ENCODE data around the gene HDAC7.
A peak's percentile ranks its signal among the peaks of the same experiment; 100 is the strongest.

The HDAC7 gene

GRCh38 chr12:47791874-47792273, 27.8 kb downstream of the HDAC7 start:
- DNase-seq: no peak

DNA sequence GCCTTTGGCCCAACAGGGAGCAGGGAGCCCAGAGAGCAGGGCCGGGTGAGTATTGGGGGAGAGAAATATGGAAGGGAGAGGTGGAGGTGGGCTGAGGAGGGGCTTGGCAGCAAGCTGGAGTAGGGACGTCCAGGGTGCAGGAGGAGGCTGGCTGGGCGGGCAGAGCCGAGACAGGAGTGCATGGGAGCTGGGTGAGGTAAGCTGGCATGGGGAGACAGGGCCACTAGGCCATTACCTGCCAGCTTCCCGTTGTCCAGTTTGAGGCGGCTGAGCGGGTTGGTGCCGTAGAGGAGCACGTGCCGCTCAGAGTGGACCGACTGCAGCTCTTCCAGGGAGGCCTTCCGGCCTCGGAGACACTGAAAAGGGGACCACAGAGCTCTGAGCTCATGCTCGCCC, 28.4 kb downstream of the HDAC7 start:
- DNase-seq: no peak

GRCh38 chr12:47790676-47791350, 28.9 kb downstream of the HDAC7 start:
- no peak for DNase-seq

DNA sequence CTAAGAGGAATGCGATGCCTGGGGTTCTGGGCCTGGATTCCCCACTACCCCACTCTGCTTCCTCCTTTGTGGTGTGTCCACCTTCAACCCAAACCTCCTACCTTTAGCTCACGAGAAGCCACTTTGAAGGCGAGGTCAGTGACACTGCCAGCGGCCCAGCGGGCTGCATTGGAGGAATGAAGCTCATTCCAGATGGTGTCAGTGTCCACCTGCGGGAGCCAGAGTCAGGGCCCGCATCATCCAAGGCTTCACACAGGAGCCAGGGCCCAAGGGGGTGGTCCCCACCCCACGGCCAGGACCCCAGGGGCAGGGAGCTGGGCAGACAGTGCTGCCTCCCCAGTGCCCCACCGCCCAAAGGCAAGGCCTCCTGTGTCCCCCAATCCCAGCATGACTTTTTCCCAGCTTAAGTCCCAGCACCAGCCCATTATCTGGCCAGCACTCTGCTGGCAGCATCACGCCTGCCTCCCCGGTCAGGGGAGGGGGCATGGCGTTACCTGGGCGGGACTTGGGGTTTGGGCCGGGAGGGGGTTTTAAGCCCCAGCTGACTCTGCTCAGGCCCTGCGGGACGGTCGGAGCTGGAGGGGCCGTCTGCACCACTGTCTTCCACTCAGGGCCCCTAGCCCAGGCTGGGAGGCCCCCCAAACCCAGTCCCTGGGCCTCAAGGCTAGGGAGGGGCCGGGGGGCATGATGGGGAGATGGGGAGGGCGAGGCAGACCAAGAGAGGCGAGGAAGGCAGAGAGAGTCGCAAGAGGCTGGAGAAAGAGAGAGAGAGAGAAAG, 29.8 kb downstream of the HDAC7 start:
- DNase-seq: no peak

DNA sequence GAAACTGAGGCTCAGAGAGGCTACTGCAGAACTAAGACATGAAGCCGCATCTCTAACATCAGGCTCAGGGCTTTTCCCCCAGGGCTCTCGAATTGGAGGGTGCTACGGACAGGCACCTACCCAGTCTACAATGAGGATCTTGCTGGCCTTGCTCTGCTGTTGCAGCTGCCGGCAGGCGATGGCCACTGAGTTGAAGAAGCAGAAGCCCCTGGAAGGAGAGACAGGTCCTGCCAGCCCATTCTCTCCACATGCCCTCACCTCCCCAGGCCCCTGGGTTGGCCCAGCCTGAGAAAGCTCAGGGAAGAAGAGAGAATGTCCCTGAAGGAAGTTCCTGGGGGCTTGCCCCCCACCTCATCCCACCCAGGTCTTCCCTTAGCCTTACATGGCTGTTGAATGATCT, 30.6 kb downstream of the HDAC7 start:
- no peak for DNase-seq

DNA sequence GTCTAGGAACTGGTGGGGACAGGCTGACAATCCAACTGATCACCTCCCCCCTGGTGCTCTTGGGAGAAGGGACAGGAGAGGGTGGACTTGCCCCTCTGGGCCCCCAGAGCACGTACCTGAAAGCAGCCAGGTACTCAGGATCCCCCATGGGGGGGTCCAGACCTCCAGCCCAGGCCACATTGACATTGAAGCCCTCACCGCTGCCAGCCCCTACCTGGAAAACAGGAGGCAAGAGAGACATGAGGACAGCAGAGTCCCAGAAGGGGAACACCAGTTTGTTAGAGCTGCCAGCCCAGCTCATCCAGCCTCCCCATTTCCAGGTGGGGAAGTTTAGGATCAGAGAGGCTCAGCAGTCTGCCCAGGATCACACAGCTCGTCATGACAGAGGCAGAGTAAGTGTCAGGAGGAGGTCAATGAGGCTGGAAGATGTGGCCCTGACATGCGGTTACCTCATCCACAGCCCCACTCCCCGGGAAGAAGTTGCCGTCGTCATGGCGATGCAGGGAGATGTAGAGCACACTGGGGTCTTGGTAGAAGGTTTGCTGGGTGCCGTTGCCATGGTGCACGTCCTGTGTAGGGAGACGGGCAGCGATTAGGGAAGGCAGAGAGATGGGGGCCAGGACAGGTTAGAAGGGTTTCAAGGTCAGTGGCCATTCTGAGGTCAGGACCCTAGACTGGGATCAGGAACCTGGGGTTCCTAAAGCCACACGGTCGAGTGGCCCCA, 31.9 kb downstream of the HDAC7 start:
- DNase-seq: no peak

- DNase-seq: no peak
These were observed 32.9 kb downstream of the HDAC7 start for GRCh38 chr12:47786662-47787280.

DNA sequence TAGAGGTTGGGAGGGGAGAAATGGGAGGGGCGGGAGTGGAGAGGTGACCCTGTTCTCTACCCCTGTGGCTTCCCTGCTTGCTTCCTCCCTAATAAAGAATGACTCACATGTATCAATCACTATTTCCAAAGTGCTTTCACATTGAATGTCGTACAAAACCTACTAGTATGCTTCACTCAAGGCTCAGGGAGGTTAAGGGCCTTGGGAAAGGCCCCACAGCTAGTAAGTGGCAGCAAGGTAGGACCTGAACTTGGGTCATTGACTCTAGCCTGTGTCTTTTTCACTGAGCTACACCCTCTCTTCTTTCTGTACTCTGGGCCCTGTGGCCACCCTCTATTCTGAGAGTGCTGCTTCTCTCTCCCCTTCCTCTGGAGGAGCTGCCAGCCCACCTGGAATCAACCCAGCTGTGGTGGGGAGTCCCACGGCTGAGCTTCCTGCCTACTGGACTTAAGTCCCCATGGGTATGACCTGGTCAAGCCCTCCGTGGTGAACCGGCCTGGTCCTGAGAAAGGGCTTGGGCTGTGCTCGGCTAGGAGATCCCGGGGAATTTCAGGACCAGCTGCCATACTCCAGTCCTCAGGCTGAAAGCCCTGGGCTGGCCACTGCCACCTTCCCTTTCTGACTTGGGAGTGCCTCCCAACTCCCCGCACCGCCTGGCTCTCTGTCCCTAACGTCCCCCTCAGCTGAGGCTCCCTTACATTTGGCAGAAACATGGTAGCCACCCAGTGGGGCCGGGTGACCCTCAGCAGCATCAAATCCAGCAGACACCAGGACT, 33.6 kb downstream of the HDAC7 start:
- DNase-seq: no peak

GRCh38 chr12:47785036-47785886, 34.4 kb downstream of the HDAC7 start:
- DNase-seq: no peak

DNA sequence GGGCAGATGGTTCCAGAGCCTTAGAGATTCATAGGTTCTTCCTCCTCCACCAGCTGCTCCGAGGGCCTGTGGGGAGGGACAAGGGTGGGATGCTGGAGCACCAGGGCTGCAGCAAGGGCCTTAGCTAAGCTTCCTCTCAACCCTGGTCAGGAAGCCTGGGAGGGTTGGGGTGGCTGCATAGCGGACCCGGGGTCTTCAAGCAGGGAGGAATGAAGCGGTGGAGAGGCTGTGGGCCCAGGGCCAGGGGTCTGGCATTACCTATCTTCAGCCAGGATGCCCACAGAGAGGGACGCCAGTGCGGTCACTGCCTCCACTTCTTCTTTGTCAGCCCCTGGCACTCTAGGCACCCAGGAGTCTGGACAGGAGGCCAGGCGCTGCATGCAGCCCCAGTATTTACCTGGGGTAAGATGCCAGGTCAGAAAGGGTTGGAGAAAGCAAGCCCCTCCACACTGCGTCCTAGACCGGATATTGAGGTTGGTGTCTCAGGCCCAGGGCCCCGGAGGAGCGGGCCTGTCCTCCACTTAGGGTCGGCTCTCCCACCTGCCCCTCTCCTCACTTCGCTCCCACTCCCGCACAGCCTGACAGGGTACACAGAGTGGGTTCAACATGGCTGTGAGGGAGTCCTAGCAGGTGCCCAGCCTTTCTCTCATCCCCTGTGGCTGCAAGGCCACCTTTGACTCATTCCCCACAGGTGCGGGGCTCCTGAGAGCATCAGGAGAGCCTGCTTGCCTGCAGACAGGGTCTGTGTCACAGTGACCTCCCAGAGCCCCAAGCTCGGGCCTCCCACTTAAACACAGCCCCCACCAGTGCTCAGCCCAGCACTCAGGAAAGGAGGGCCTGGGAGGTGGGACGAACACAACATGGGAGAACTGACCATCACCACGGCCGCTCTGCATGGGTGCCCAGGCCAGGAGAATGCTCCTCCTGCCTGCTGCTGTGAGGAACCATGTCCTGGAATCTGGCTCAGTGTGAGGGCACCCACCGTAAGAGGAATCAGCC, 35.6 kb downstream of the HDAC7 start:
- no peak for DNase-seq

- DNase-seq: no peak
These were observed 36.5 kb downstream of the HDAC7 start for GRCh38 chr12:47783024-47783755.

DNA sequence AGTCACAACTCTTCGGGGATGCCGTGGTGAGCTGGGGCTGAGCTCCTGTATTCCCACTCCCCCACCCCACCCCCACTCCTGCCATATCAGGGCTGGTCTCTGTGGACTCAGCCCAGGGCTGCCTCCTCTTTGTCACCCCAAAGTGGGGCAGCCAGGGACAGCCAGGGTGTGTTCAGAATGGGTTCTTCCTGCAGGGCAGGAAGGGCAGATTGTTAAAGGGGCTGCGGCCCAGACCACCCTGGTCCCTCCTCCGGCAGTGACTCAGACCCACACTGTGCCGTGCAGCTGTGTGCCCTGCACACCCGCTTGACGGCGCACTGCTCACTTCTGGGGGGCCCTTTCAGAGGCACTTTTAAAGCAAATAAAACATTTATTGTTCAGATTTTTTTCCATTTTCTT, 37.3 kb downstream of the HDAC7 start:
- peak; percentile 50 for DNase-seq

- peak; percentile 58 for DNase-seq
These were observed 38.0 kb downstream of the HDAC7 start for GRCh38 chr12:47781479-47782371.

DNA sequence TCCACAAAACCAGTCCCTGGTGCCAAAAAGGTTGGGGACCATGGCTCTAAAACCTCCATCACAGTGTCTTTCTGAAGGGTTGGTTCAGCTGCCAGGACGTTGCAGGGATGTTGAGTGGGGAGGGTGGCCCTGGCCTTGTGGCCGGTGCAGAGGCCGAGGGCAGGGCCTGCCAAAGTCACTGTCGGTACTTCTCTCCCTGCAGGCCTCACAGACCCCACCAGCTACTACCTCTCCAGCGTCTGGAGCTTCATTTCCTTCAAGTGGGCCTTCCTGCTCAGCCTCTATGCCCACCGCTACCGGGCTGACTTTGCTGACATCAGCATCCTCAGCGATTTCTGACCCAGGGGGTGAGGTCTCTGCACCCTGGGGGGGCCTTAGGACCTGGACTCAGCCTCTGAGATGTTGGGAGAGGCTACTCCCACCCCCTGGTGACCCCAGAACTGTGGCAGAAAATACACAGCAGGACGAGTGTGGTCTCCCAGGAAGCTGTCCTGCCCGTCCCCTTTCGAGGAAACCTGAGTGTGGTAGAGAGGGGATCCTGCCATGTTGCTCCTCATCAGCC, 39.7 kb downstream of the HDAC7 start:
- no peak for DNase-seq

- peak; percentile 94 for DNase-seq
These were observed 40.3 kb downstream of the HDAC7 start for GRCh38 chr12:47779301-47779942.

- no peak for DNase-seq
These were observed 40.8 kb downstream of the HDAC7 start for GRCh38 chr12:47778881-47779280.

DNA sequence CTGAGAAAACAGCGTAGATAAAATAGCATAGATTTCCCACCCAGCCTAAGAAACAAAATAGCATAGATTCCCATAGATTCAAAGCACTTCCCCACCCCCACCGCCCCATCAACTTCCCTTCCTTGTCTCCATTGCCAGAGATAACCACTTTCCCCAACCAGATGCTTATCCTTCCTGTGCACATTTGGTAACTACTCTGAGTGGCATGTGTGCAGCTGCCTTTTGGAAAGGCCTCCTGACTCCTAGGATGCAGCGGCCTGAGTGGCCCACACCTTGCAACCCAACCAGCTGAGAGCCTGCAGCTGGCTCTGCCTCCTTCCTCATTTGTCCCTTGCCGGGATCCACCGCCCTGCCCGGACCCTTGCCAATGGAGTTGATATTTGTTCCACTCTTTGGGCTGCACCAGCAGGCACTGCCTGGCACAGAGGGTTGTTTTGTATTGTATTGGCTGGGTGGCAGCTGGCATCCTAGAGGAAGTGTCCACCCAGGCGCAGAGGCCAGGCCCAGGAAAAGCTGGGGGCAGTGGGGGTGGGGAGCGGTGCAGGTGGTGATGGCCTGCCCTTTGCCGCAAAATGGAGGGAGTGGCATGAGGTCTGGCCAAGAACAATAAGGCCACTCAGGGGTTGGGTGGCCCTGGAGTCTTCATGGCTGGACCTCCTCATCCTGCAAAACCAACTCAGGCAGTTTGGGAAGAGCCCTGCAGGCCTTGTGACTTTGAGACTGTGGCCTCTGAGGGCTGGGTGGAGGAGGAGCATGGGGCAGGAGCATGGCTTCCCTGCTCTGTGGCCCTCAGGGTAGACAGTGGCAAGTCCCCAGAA, 41.8 kb downstream of the HDAC7 start:
- peak; percentile 95 for DNase-seq

Measured in hematopoietic multipotent progenitor cell treated with erythropoietin and hydrocortisone succinate and interleukin-3 and kit ligand, for 6 days (in vitro differentiated cells).